ENCODE measurements around the gene SPEM2.

The SPEM2 gene

GRCh38 chr17:7462474-7463371 is 37.3 kb downstream of the SPEM2 start:
- Histone ChIP-seq H3K27me3 (ENCODE audit: control insufficient read depth in 2 of 2, insufficient read depth in 2 of 2, low read length in 2 of 2) (no peaks in the 10 kb centered on the region), H3K9ac (ENCODE audit: low read depth in 1 of 2, low read length in 2 of 2) (no peak overlapping the region), H3K27ac (ENCODE audit: low read depth in 2 of 2, low read length in 2 of 2) (no peak overlapping the region), H3K36me3 (ENCODE audit: control insufficient read depth in 2 of 2, insufficient read depth in 2 of 2, low read length in 2 of 2) (peaks cover 10 to 20% of the 10 kb centered on the region in 2 donors), H3K9me3 (ENCODE audit: control insufficient read depth in 2 of 2, low read length in 2 of 2) (no peaks in the 10 kb centered on the region), H3K4me1 (ENCODE audit: control insufficient read depth in 2 of 2, insufficient read depth in 2 of 2, low read length in 2 of 2) (peaks cover 0 to 3% of the 10 kb centered on the region in 2 donors), H3K4me3 (ENCODE audit: low read length in 2 of 2) (no peak overlapping the region)

- H3K36me3 ChIP-seq (ENCODE audit: control insufficient read depth in 2 of 2, insufficient read depth in 2 of 2, low read length in 2 of 2), result peaks cover 10 to 20% of the 10 kb centered on the region in 2 donors
- H3K4me1 ChIP-seq (ENCODE audit: control insufficient read depth in 2 of 2, insufficient read depth in 2 of 2, low read length in 2 of 2), result peaks cover 0 to 3% of the 10 kb centered on the region in 2 donors
- no peaks in the 10 kb centered on the region for H3K9me3 ChIP-seq (ENCODE audit: control insufficient read depth in 2 of 2, low read length in 2 of 2)
- H3K27ac ChIP-seq (ENCODE audit: low read depth in 2 of 2, low read length in 2 of 2), result no peak overlapping the region
- no peak overlapping the region for H3K4me3 ChIP-seq (ENCODE audit: low read length in 2 of 2)
- H3K27me3 ChIP-seq (ENCODE audit: control insufficient read depth in 2 of 2, insufficient read depth in 2 of 2, low read length in 2 of 2), result no peaks in the 10 kb centered on the region
- H3K9ac ChIP-seq (ENCODE audit: low read depth in 1 of 2, low read length in 2 of 2), result no peak overlapping the region
These were observed 38.0 kb downstream of the SPEM2 start for GRCh38 chr17:7463372-7463846.

GRCh38 chr17:7464081-7464480 is 38.7 kb downstream of the SPEM2 start:
- no peaks in the 10 kb centered on the region for H3K27me3 ChIP-seq (ENCODE audit: control insufficient read depth in 2 of 2, insufficient read depth in 2 of 2, low read length in 2 of 2)
- H3K27ac ChIP-seq (ENCODE audit: low read depth in 2 of 2, low read length in 2 of 2), result no peak overlapping the region
- no peak overlapping the region for H3K9ac ChIP-seq (ENCODE audit: low read depth in 1 of 2, low read length in 2 of 2)
- H3K4me1 ChIP-seq (ENCODE audit: control insufficient read depth in 2 of 2, insufficient read depth in 2 of 2, low read length in 2 of 2), result peaks cover 0 to 3% of the 10 kb centered on the region in 2 donors
- H3K9me3 ChIP-seq (ENCODE audit: control insufficient read depth in 2 of 2, low read length in 2 of 2), result no peaks in the 10 kb centered on the region
- no peak overlapping the region for H3K4me3 ChIP-seq (ENCODE audit: low read length in 2 of 2)
- peaks cover 10 to 22% of the 10 kb centered on the region in 2 donors for H3K36me3 ChIP-seq (ENCODE audit: control insufficient read depth in 2 of 2, insufficient read depth in 2 of 2, low read length in 2 of 2)

- no peak overlapping the region for H3K9ac ChIP-seq (ENCODE audit: low read depth in 1 of 2, low read length in 2 of 2)
- no peaks in the 10 kb centered on the region for H3K9me3 ChIP-seq (ENCODE audit: control insufficient read depth in 2 of 2, low read length in 2 of 2)
- peaks cover 10 to 22% of the 10 kb centered on the region in 2 donors for H3K36me3 ChIP-seq (ENCODE audit: control insufficient read depth in 2 of 2, insufficient read depth in 2 of 2, low read length in 2 of 2)
- peaks cover 0 to 3% of the 10 kb centered on the region in 2 donors for H3K4me1 ChIP-seq (ENCODE audit: control insufficient read depth in 2 of 2, insufficient read depth in 2 of 2, low read length in 2 of 2)
- no peak overlapping the region for H3K4me3 ChIP-seq (ENCODE audit: low read length in 2 of 2)
- no peak overlapping the region for H3K27ac ChIP-seq (ENCODE audit: low read depth in 2 of 2, low read length in 2 of 2)
- H3K27me3 ChIP-seq (ENCODE audit: control insufficient read depth in 2 of 2, insufficient read depth in 2 of 2, low read length in 2 of 2), result no peaks in the 10 kb centered on the region
These were observed 40.3 kb downstream of the SPEM2 start for GRCh38 chr17:7465597-7466275.

GRCh38 chr17:7466318-7466638 is 40.9 kb downstream of the SPEM2 start:
- peaks cover 10 to 22% of the 10 kb centered on the region in 2 donors for H3K36me3 ChIP-seq (ENCODE audit: control insufficient read depth in 2 of 2, insufficient read depth in 2 of 2, low read length in 2 of 2)
- H3K9ac ChIP-seq (ENCODE audit: low read depth in 1 of 2, low read length in 2 of 2), result no peak overlapping the region
- H3K27me3 ChIP-seq (ENCODE audit: control insufficient read depth in 2 of 2, insufficient read depth in 2 of 2, low read length in 2 of 2), result no peaks in the 10 kb centered on the region
- peaks cover 0 to 3% of the 10 kb centered on the region in 2 donors for H3K4me1 ChIP-seq (ENCODE audit: control insufficient read depth in 2 of 2, insufficient read depth in 2 of 2, low read length in 2 of 2)
- no peak overlapping the region for H3K4me3 ChIP-seq (ENCODE audit: low read length in 2 of 2)
- no peak overlapping the region for H3K27ac ChIP-seq (ENCODE audit: low read depth in 2 of 2, low read length in 2 of 2)
- no peaks in the 10 kb centered on the region for H3K9me3 ChIP-seq (ENCODE audit: control insufficient read depth in 2 of 2, low read length in 2 of 2)

- no peaks in the 10 kb centered on the region for H3K27me3 ChIP-seq (ENCODE audit: control insufficient read depth in 2 of 2, insufficient read depth in 2 of 2, low read length in 2 of 2)
- H3K36me3 ChIP-seq (ENCODE audit: control insufficient read depth in 2 of 2, insufficient read depth in 2 of 2, low read length in 2 of 2), result peaks cover 10 to 22% of the 10 kb centered on the region in 2 donors
- no peaks in the 10 kb centered on the region for H3K9me3 ChIP-seq (ENCODE audit: control insufficient read depth in 2 of 2, low read length in 2 of 2)
- peaks cover 0 to 3% of the 10 kb centered on the region in 2 donors for H3K4me1 ChIP-seq (ENCODE audit: control insufficient read depth in 2 of 2, insufficient read depth in 2 of 2, low read length in 2 of 2)
- peak overlapping the region; percentile 5 to 28 for H3K27ac ChIP-seq (ENCODE audit: low read depth in 2 of 2, low read length in 2 of 2)
- no peak overlapping the region for H3K9ac ChIP-seq (ENCODE audit: low read depth in 1 of 2, low read length in 2 of 2)
- H3K4me3 ChIP-seq (ENCODE audit: low read length in 2 of 2), result no peak overlapping the region
These were observed 41.4 kb downstream of the SPEM2 start for GRCh38 chr17:7466639-7467341.

GRCh38 chr17:7467498-7467897 is 42.1 kb downstream of the SPEM2 start:
- peaks cover 0 to 3% of the 10 kb centered on the region in 2 donors for H3K4me1 ChIP-seq (ENCODE audit: control insufficient read depth in 2 of 2, insufficient read depth in 2 of 2, low read length in 2 of 2)
- no peaks in the 10 kb centered on the region for H3K27me3 ChIP-seq (ENCODE audit: control insufficient read depth in 2 of 2, insufficient read depth in 2 of 2, low read length in 2 of 2)
- no peak overlapping the region for H3K27ac ChIP-seq (ENCODE audit: low read depth in 2 of 2, low read length in 2 of 2)
- H3K9me3 ChIP-seq (ENCODE audit: control insufficient read depth in 2 of 2, low read length in 2 of 2), result no peaks in the 10 kb centered on the region
- no peak overlapping the region for H3K4me3 ChIP-seq (ENCODE audit: low read length in 2 of 2)
- peaks cover 10 to 21% of the 10 kb centered on the region in 2 donors for H3K36me3 ChIP-seq (ENCODE audit: control insufficient read depth in 2 of 2, insufficient read depth in 2 of 2, low read length in 2 of 2)
- no peak overlapping the region for H3K9ac ChIP-seq (ENCODE audit: low read depth in 1 of 2, low read length in 2 of 2)

GRCh38 chr17:7468290-7468689 is 42.9 kb downstream of the SPEM2 start:
- H3K9ac ChIP-seq (ENCODE audit: low read depth in 1 of 2, low read length in 2 of 2), result no peak overlapping the region
- H3K4me1 ChIP-seq (ENCODE audit: control insufficient read depth in 2 of 2, insufficient read depth in 2 of 2, low read length in 2 of 2), result peaks cover 0 to 3% of the 10 kb centered on the region in 2 donors

GRCh38 chr17:7468804-7469389 is 43.5 kb downstream of the SPEM2 start:
- no peak overlapping the region for H3K9ac ChIP-seq (ENCODE audit: low read depth in 1 of 2, low read length in 2 of 2)
- H3K27me3 ChIP-seq (ENCODE audit: control insufficient read depth in 2 of 2, insufficient read depth in 2 of 2, low read length in 2 of 2), result no peaks in the 10 kb centered on the region
- peaks cover 3 to 12% of the 10 kb centered on the region in 2 donors for H3K36me3 ChIP-seq (ENCODE audit: control insufficient read depth in 2 of 2, insufficient read depth in 2 of 2, low read length in 2 of 2)
- H3K9me3 ChIP-seq (ENCODE audit: control insufficient read depth in 2 of 2, low read length in 2 of 2), result no peaks in the 10 kb centered on the region
- no peak overlapping the region for H3K27ac ChIP-seq (ENCODE audit: low read depth in 2 of 2, low read length in 2 of 2)
- no peak overlapping the region for H3K4me3 ChIP-seq (ENCODE audit: low read length in 2 of 2)
- peaks cover 0 to 3% of the 10 kb centered on the region in 2 donors for H3K4me1 ChIP-seq (ENCODE audit: control insufficient read depth in 2 of 2, insufficient read depth in 2 of 2, low read length in 2 of 2)

More at GRCh38 chr17:7468290-7468689, 42.9 kb downstream of the SPEM2 start:
- Histone ChIP-seq H3K9me3 (ENCODE audit: control insufficient read depth in 2 of 2, low read length in 2 of 2) (no peaks in the 10 kb centered on the region), H3K4me3 (ENCODE audit: low read length in 2 of 2) (no peak overlapping the region), H3K27me3 (ENCODE audit: control insufficient read depth in 2 of 2, insufficient read depth in 2 of 2, low read length in 2 of 2) (no peaks in the 10 kb centered on the region), H3K36me3 (ENCODE audit: control insufficient read depth in 2 of 2, insufficient read depth in 2 of 2, low read length in 2 of 2) (peaks cover 6 to 16% of the 10 kb centered on the region in 2 donors), H3K27ac (ENCODE audit: low read depth in 2 of 2, low read length in 2 of 2) (no peak overlapping the region)

Data from mucosa of rectum (tissue), 2 donors.